OCI-M2 (cell line): ENCODE data around the gene HIVEP2.

Experiments used
- DNase-seq: peaks from one replicate; lab custom pipeline; 2025; ENCODE audit not compliant: unreplicated experiment; lab: John Stamatoyannopoulos, UW

The HIVEP2 gene

GRCh38 chr6:142712231-142712630, 232.7 kb downstream of the HIVEP2 start:
- DNase-seq, result no peak

- no peak for DNase-seq
Measured at GRCh38 chr6:142708651-142709050, 236.3 kb downstream of the HIVEP2 start.

GRCh38 chr6:142707255-142707654, 237.7 kb downstream of the HIVEP2 start:
- no peak for DNase-seq

GRCh38 chr6:142706210-142706609, 238.8 kb downstream of the HIVEP2 start:
- no peak for DNase-seq

- no peak for DNase-seq
Measured at GRCh38 chr6:142705054-142705453, 239.9 kb downstream of the HIVEP2 start.

- no peak for DNase-seq
Measured at GRCh38 chr6:142702501-142703460, 242.2 kb downstream of the HIVEP2 start.
